Measurements from ENCODE around the gene EVI5.

- TF ChIP-seq POLR2A (IDR thresholded peaks at IDR 0.05): no peak
- no peak for TF ChIP-seq CTCF (IDR thresholded peaks at IDR 0.05)
Measured at GRCh38 chr1:92730476-92730875, 54.4 kb downstream of the EVI5 start.

Data from adrenal gland (tissue), 5 donors.